HepG2 (cell line): ENCODE data around the gene PITPNM2. TPM values are rescaled to one million over a fixed set of nuclear protein-coding genes. Genes with fewer than 3 reads are reported as not detected.

ENCODE experiments used
- CTCF ChIP-seq: sonication (generic); formaldehyde crosslinking; IDR thresholded peaks from 2 replicates; pipeline ENCODE4 v1.5.0; 2020; ENCODE audit warnings: mild to moderate bottlenecking, missing genetic modification reagents, moderate library complexity
- ETS1 ChIP-seq: sonication (generic); formaldehyde crosslinking; IDR thresholded peaks from 2 replicates; pipeline ENCODE4 v1.4.0; 2020; ENCODE audit warnings: missing genetic modification reagents
- FLYWCH1 ChIP-seq: sonication (generic); formaldehyde crosslinking; IDR thresholded peaks from 2 replicates; pipeline ENCODE4 v1.8.1; 2023; ENCODE audit warnings: mild to moderate bottlenecking, missing genetic modification reagents
- HDAC1 ChIP-seq: sonication (generic); formaldehyde crosslinking; IDR thresholded peaks from 2 replicates; pipeline ENCODE4 v1.5.1; 2020; ENCODE audit warnings: mild to moderate bottlenecking, missing genetic modification reagents
- MEF2D ChIP-seq: sonication (generic); formaldehyde crosslinking; IDR thresholded peaks from 2 replicates; pipeline ENCODE4 v1.5.1; 2020; ENCODE audit warnings: mild to moderate bottlenecking, missing genetic modification reagents
- NCOA5 ChIP-seq: sonication (generic); formaldehyde crosslinking; IDR thresholded peaks from 2 replicates; pipeline ENCODE4 v1.4.0; 2020; ENCODE audit warnings: missing genetic modification reagents
- NFKB2 ChIP-seq: sonication (generic); formaldehyde crosslinking; IDR thresholded peaks from 2 replicates; pipeline ENCODE4 v1.4.0; 2020; ENCODE audit warnings: missing genetic modification reagents, borderline replicate concordance
- POLR2AphosphoS5 ChIP-seq: IDR thresholded peaks from 2 replicates; pipeline ENCODE4 v1.6.1; 2012; ENCODE audit warnings: low read depth, low read length
- SALL1 ChIP-seq: sonication (generic); formaldehyde crosslinking; IDR thresholded peaks from 2 replicates; pipeline ENCODE4 v1.8.0; 2022; ENCODE audit warnings: mild to moderate bottlenecking, missing genetic modification reagents
- SAP130 ChIP-seq: IDR thresholded peaks from 2 replicates; pipeline ENCODE4 v1.6.1; 2016; ENCODE audit warnings: low read depth
- SKI ChIP-seq: fragments of 450-650 bp; IDR thresholded peaks from one replicate; pipeline ENCODE4 v1.6.1; 2018; ENCODE audit warnings: mild to moderate bottlenecking; ENCODE audit not compliant: partially characterized antibody
- STAG1 ChIP-seq: sonication (generic); formaldehyde crosslinking; IDR thresholded peaks from 2 replicates; pipeline ENCODE4 v1.4.0; 2020; ENCODE audit warnings: missing genetic modification reagents
- TRIM24 ChIP-seq: sonication (generic); formaldehyde crosslinking; IDR thresholded peaks from 2 replicates; pipeline ENCODE4 v1.8.0; 2022; ENCODE audit warnings: mild to moderate bottlenecking, missing genetic modification reagents
- XRCC5 ChIP-seq: fragments of 200-400 bp; formaldehyde crosslinking; optimal IDR thresholded peaks from 2 replicates; pipeline ENCODE3; 2017; ENCODE audit warnings: mild to moderate bottlenecking, low read length
- ZNF263 ChIP-seq: sonication (generic); formaldehyde crosslinking; IDR thresholded peaks from 2 replicates; pipeline ENCODE4 v1.4.0; 2020; ENCODE audit warnings: missing genetic modification reagents
- ZSCAN5A ChIP-seq: sonication (generic); formaldehyde crosslinking; IDR thresholded peaks from 2 replicates; pipeline ENCODE4 v1.8.0; 2022; ENCODE audit warnings: mild to moderate bottlenecking, missing genetic modification reagents, borderline replicate concordance
- polyA plus RNA-seq, 8 experiments: library from polyadenylated mRNA; depleted of rRNA in 3 of 8; stranded (reverse) in 7 of 8; unstranded in 1 of 8; fragments of >200 nt; fragmentation: Illumina TruSeq in 4 of 8; extraction: Trizol in 4 of 8; gene quantifications; 2 replicates each; pipeline versions ENCODE4 v1.2.1 to v1.2.3, GENCODE V29; 2011 to 2016; ENCODE audit warnings: low read depth in 4 of 8, missing spikeins in 1 of 8, mixed read lengths in 1 of 8; ENCODE audit not compliant: insufficient read depth in 1 of 8
- total RNA-seq, 5 experiments: library from RNA; depleted of rRNA; stranded (reverse); fragments of >200 nt; fragmentation: Illumina TruSeq; extraction: Trizol; gene quantifications; 2 replicates each; pipeline ENCODE4 v1.2.3, GENCODE V29; 2016; ENCODE audit warnings: low read depth in 1 of 5
- TF ChIP-seq, protein P1 (sequence below): IDR thresholded peaks from 2 replicates; pipeline ENCODE4 v1.6.1; 2012; ENCODE audit warnings: inconsistent platforms
- TF ChIP-seq, protein P2 (sequence below): IDR thresholded peaks from 2 replicates; pipeline ENCODE4 v1.6.1; 2016; ENCODE audit warnings: missing genetic modification reagents, missing compliant biosample characterization
- TF ChIP-seq, protein P3 (sequence below): sonication (generic); formaldehyde crosslinking; IDR thresholded peaks from 2 replicates; pipeline ENCODE4 v1.5.1; 2020; ENCODE audit warnings: mild to moderate bottlenecking, missing genetic modification reagents, moderate library complexity

The PITPNM2 gene
- total and polyA plus RNA-seq, 2 of the 13 experiments (the other 11 are each of a cell fraction or from before 2014, with no cell fraction given) = 4.2 to 5.3 TPM

- TF ChIP-seq TRIM24 (CRISPR knock-in tag) (no peak), NFKB2 (0 out of 2 replicates have a peak, but pooled peaks have one; percentile 25), SKI (peak; percentile 11), NCOA5 (CRISPR knock-in tag) (no peak), SAP130 (CRISPR knock-in tag) (peak; percentile 63), ETS1 (no peak), SALL1 (CRISPR knock-in tag) (peak; percentile 16; the same call in 1 of the 2 replicates), XRCC5 (peak; percentile 33), ZSCAN5A (CRISPR knock-in tag) (no peak), FLYWCH1 (no peak), STAG1 (CRISPR knock-in tag) (peak; percentile 8; the same call in 1 of the 2 replicates), HDAC1 (CRISPR knock-in tag) (peak; percentile 34; the same call in 1 of the 2 replicates), ZNF263 (CRISPR knock-in tag) (0 out of 2 replicates have a peak, but pooled peaks have one; percentile 16), POLR2AphosphoS5 (0 out of 2 replicates have a peak, but pooled peaks have one; percentile 24), CTCF (CRISPR knock-in tag) (peak; percentile 27; the same call in 1 of the 2 replicates), MEF2D (CRISPR knock-in tag) (0 out of 2 replicates have a peak, but pooled peaks have one; percentile 28)
- TF ChIP-seq, protein P1, sequence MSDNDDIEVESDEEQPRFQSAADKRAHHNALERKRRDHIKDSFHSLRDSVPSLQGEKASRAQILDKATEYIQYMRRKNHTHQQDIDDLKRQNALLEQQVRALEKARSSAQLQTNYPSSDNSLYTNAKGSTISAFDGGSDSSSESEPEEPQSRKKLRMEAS = 0 out of 2 replicates have a peak, but pooled peaks have one; percentile 14
- TF ChIP-seq, protein P2, sequence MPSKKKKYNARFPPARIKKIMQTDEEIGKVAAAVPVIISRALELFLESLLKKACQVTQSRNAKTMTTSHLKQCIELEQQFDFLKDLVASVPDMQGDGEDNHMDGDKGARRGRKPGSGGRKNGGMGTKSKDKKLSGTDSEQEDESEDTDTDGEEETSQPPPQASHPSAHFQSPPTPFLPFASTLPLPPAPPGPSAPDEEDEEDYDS (CRISPR knock-in tag) = peak; percentile 76; the same call in 1 of the 2 replicates
- TF ChIP-seq, protein P3, sequence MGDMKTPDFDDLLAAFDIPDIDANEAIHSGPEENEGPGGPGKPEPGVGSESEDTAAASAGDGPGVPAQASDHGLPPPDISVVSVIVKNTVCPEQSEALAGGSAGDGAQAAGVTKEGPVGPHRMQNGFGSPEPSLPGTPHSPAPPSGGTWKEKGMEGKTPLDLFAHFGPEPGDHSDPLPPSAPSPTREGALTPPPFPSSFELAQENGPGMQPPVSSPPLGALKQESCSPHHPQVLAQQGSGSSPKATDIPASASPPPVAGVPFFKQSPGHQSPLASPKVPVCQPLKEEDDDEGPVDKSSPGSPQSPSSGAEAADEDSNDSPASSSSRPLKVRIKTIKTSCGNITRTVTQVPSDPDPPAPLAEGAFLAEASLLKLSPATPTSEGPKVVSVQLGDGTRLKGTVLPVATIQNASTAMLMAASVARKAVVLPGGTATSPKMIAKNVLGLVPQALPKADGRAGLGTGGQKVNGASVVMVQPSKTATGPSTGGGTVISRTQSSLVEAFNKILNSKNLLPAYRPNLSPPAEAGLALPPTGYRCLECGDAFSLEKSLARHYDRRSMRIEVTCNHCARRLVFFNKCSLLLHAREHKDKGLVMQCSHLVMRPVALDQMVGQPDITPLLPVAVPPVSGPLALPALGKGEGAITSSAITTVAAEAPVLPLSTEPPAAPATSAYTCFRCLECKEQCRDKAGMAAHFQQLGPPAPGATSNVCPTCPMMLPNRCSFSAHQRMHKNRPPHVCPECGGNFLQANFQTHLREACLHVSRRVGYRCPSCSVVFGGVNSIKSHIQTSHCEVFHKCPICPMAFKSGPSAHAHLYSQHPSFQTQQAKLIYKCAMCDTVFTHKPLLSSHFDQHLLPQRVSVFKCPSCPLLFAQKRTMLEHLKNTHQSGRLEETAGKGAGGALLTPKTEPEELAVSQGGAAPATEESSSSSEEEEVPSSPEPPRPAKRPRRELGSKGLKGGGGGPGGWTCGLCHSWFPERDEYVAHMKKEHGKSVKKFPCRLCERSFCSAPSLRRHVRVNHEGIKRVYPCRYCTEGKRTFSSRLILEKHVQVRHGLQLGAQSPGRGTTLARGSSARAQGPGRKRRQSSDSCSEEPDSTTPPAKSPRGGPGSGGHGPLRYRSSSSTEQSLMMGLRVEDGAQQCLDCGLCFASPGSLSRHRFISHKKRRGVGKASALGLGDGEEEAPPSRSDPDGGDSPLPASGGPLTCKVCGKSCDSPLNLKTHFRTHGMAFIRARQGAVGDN (CRISPR knock-in tag) = peak; percentile 52
Measured at GRCh38 chr12:123142921-123143735, 7.8 kb downstream of the PITPNM2 start (continued).
